ENCODE measurements around the gene ACER3. TPM values are rescaled to one million over a fixed set of nuclear protein-coding genes. Genes with fewer than 3 reads are reported as not detected.
"Not testable (repeated sequence)": the region's sequence is repeated elsewhere in the genome, so short reads cannot be mapped to it uniquely, and the experiment has no call there.

Gene ACER3
- 5.4 and 12.4 TPM in 2 replicates for total RNA-seq

GRCh38 chr11:76860539-76861475 lies at the start of gene ACER3:
Gene ACER3, plus strand, starts transcription at chr11:76860918. Its CDS starts 59 bp downstream, at chr11:76860977.
- DNase-seq (ENCODE audit: low read depth) (peak; percentile 75), FAIRE-seq (no peak)
- Histone ChIP-seq H3K4me3 (ENCODE audit: low read depth, low read length) (peak within 1 kb of the TSS; percentile 83), H3K36me3 (ENCODE audit: control insufficient read depth, insufficient read depth, low read length) (no peaks in the 10 kb centered on the region), H3K27me3 (ENCODE audit: control insufficient read depth, insufficient read depth, low read length) (no peaks in the 10 kb centered on the region)
- peak; percentile 43 for TF ChIP-seq CTCF (IDR thresholded peaks at IDR 0.05; ENCODE audit: insufficient read depth, low read length, severe bottlenecking)

- Histone ChIP-seq H3K27me3 (ENCODE audit: control insufficient read depth, insufficient read depth, low read length) (no peaks in the 10 kb centered on the region), H3K4me3 (ENCODE audit: low read depth, low read length) (no peak overlapping the region), H3K36me3 (ENCODE audit: control insufficient read depth, insufficient read depth, low read length) (no peaks in the 10 kb centered on the region)
- no peak for TF ChIP-seq CTCF (IDR thresholded peaks at IDR 0.05; ENCODE audit: insufficient read depth, low read length, severe bottlenecking)
- no peak for DNase-seq (ENCODE audit: low read depth)
- FAIRE-seq: no peak
Observed at GRCh38 chr11:76811259-76811658, 49.5 kb upstream of the ACER3 start.

GRCh38 chr11:76814414-76814813 lies 46.3 kb upstream of the ACER3 start:
- Histone ChIP-seq H3K27me3 (ENCODE audit: control insufficient read depth, insufficient read depth, low read length) (no peaks in the 10 kb centered on the region), H3K4me3 (ENCODE audit: low read depth, low read length) (no peak overlapping the region), H3K36me3 (ENCODE audit: control insufficient read depth, insufficient read depth, low read length) (no peaks in the 10 kb centered on the region)
- FAIRE-seq: no peak
- TF ChIP-seq CTCF (IDR thresholded peaks at IDR 0.05; ENCODE audit: insufficient read depth, low read length, severe bottlenecking): no peak
- DNase-seq (ENCODE audit: low read depth): no peak

- not testable (repeated sequence) for DNase-seq (ENCODE audit: low read depth); FAIRE-seq; H3K36me3 ChIP-seq (ENCODE audit: control insufficient read depth, insufficient read depth, low read length); H3K4me3 ChIP-seq (ENCODE audit: low read depth, low read length); H3K27me3 ChIP-seq (ENCODE audit: control insufficient read depth, insufficient read depth, low read length)
Observed at GRCh38 chr11:76815678-76816077, 45.0 kb upstream of the ACER3 start.

GRCh38 chr11:76820184-76820566 lies 40.5 kb upstream of the ACER3 start:
- Histone ChIP-seq H3K4me3 (ENCODE audit: low read depth, low read length) (no peak overlapping the region), H3K36me3 (ENCODE audit: control insufficient read depth, insufficient read depth, low read length) (no peaks in the 10 kb centered on the region), H3K27me3 (ENCODE audit: control insufficient read depth, insufficient read depth, low read length) (no peaks in the 10 kb centered on the region)
- no peak for FAIRE-seq
- TF ChIP-seq CTCF (IDR thresholded peaks at IDR 0.05; ENCODE audit: insufficient read depth, low read length, severe bottlenecking): no peak
- no peak for DNase-seq (ENCODE audit: low read depth)

- DNase-seq (ENCODE audit: low read depth); H3K4me3 ChIP-seq (ENCODE audit: low read depth, low read length); FAIRE-seq; H3K36me3 ChIP-seq (ENCODE audit: control insufficient read depth, insufficient read depth, low read length); H3K27me3 ChIP-seq (ENCODE audit: control insufficient read depth, insufficient read depth, low read length): not testable (repeated sequence)
Observed at GRCh38 chr11:76821396-76821795, 39.3 kb upstream of the ACER3 start.

Measured in bronchial epithelial cell (primary cell).